CD4-positive, alpha-beta memory T cell (primary cell): ENCODE data around the gene RAB3A. TPM values are rescaled to one million over a fixed set of nuclear protein-coding genes. Genes with fewer than 3 reads are reported as not detected.

Source experiments
- CTCF ChIA-PET: fragments of 350-600 bp; sonication (Branson Sonifier 250); formaldehyde crosslinking; loops from one replicate; lab custom pipeline; 2021; ENCODE audit warnings: inconsistent platforms; ENCODE audit not compliant: partially characterized antibody; lab: Charles Lee
- POLR2A ChIA-PET: fragments of 350-600 bp; sonication (Branson Sonifier 250); formaldehyde crosslinking; loops from one replicate; lab custom pipeline; 2021; ENCODE audit not compliant: partially characterized antibody; lab: Charles Lee
- DNase-seq, 5 donors: peaks; one replicate each; pipeline versions ENCODE4 v3.0.0 to v3.0.0-alpha.2; 2020 to 2022; ENCODE audit warnings: mixed read lengths in 1 of 5
- H3K27ac ChIP-seq: one replicate; pipeline ENCODE4 v1.7.0; 2013; ENCODE audit warnings: low read depth, low read length
- H3K27me3 ChIP-seq: 2 replicates; pipeline ENCODE4 v1.7.0; 2013; ENCODE audit warnings: mild to moderate bottlenecking, low read length, moderate library complexity; ENCODE audit not compliant: insufficient read depth
- H3K36me3 ChIP-seq: 2 replicates; pipeline ENCODE4 v1.7.0; 2013; ENCODE audit warnings: mild to moderate bottlenecking, low read length, moderate library complexity; ENCODE audit not compliant: insufficient read depth
- H3K4me1 ChIP-seq: 2 replicates; pipeline ENCODE4 v1.7.0; 2013; ENCODE audit warnings: mild to moderate bottlenecking, low read length, moderate library complexity; ENCODE audit not compliant: insufficient read depth
- H3K4me3 ChIP-seq, 2 donors: one replicate each; pipeline ENCODE4 v1.7.0; 2013; ENCODE audit warnings: low read length in 2 of 2, mild to moderate bottlenecking in 1 of 2
- H3K9me3 ChIP-seq, 2 donors: one replicate each; pipeline ENCODE4 v1.7.0; 2013; ENCODE audit warnings: low read length in 2 of 2, control low read depth in 1 of 2; ENCODE audit not compliant: control insufficient read depth in 1 of 2
- H3K27ac Mint-ChIP-seq, 7 donors: one replicate each; pipeline ENCODE4 v1.8.0; 2020 to 2021; ENCODE audit warnings: mixed read lengths in 7 of 7, mild to moderate bottlenecking in 6 of 7, inconsistent platforms in 3 of 7, moderate library complexity in 3 of 7
- H3K27me3 Mint-ChIP-seq, 2 donors: one replicate each; pipeline ENCODE4 v1.8.0; 2020 to 2021; ENCODE audit warnings: mixed read lengths in 2 of 2
- H3K36me3 Mint-ChIP-seq, 2 donors: one replicate each; pipeline ENCODE4 v1.8.0; 2020 to 2021; ENCODE audit warnings: mixed read lengths in 2 of 2, inconsistent platforms in 1 of 2, mild to moderate bottlenecking in 1 of 2
- H3K4me1 Mint-ChIP-seq, 4 donors: one replicate each; pipeline ENCODE4 v1.8.0; 2020 to 2021; ENCODE audit warnings: mixed read lengths in 4 of 4, mild to moderate bottlenecking in 1 of 4
- H3K4me3 Mint-ChIP-seq, 8 donors: one replicate each; pipeline ENCODE4 v1.8.0; 2020 to 2021; ENCODE audit warnings: mixed read lengths in 8 of 8, mild to moderate bottlenecking in 7 of 8, moderate library complexity in 6 of 8, inconsistent platforms in 3 of 8
- H3K9me3 Mint-ChIP-seq, 8 donors: one replicate each; pipeline ENCODE4 v1.8.0; 2020 to 2021; ENCODE audit warnings: mixed read lengths in 8 of 8, mild to moderate bottlenecking in 5 of 8, inconsistent platforms in 3 of 8, moderate library complexity in 1 of 8
- intact Hi-C: fragments of 100-400 bp; cut with micrococcal nuclease; formaldehyde crosslinking; loops from one replicate; pipeline ENCODE4 v1.15.1; 2023
- polyA plus RNA-seq, 2 donors: library from polyadenylated mRNA; unstranded; fragments of 300-500 nt; fragmentation: Illumina TruSeq; gene quantifications; one replicate each; pipeline ENCODE4 v1.2.3, GENCODE V29; 2021
- total RNA-seq, 2 experiments: library from RNA; stranded (reverse); gene quantifications; one replicate each; pipeline ENCODE4 v1.2.3, GENCODE V29; 2021

RAB3A gene
- total and polyA plus RNA-seq, 4 experiments from 2014 or later: 0.59 to 4.8 (median 2.9) TPM

- CTCF ChIA-PET: interaction anchor here (2.4 kb wide), 1 partner anchor 16 kb away, joined by 6 read pairs; no protein-coding TSS in a partner anchor
Measured at GRCh38 chr19:18229915-18230314, 26.1 kb upstream of the RAB3A start.

GRCh38 chr19:18229474-18229873 lies 25.6 kb upstream of the RAB3A start:
- no peaks in the 10 kb centered on the region for H3K9me3 ChIP-seq
- H3K27ac ChIP-seq: no peak overlapping the region
- H3K4me1 ChIP-seq: peaks cover 19% of the 10 kb centered on the region
- H3K27me3 ChIP-seq: peaks cover 47% of the 10 kb centered on the region
- H3K4me1 Mint-ChIP-seq: peaks cover 6 to 25% (median 15%) of the 10 kb centered on the region in 4 donors
- DNase-seq: no peak
- POLR2A ChIA-PET: no interaction called here
- CTCF ChIA-PET: no interaction called here
- peaks cover 0 to 11% (median 6%) of the 10 kb centered on the region in 8 donors for H3K9me3 Mint-ChIP-seq
- intact Hi-C loops: no loop called here
- no peak overlapping the region for H3K27ac Mint-ChIP-seq
- H3K27me3 Mint-ChIP-seq: peaks cover 57 to 60% of the 10 kb centered on the region in 2 donors
- H3K36me3 Mint-ChIP-seq: peaks cover 0 to 4% of the 10 kb centered on the region in 2 donors
- no peak overlapping the region for H3K4me3 ChIP-seq
- H3K4me3 Mint-ChIP-seq: peak overlapping the region in 1 of 8 donors; percentile 20
- no peaks in the 10 kb centered on the region for H3K36me3 ChIP-seq

More at GRCh38 chr19:18229915-18230314, 26.1 kb upstream of the RAB3A start:
- Histone ChIP-seq H3K4me3 (no peak overlapping the region), H3K4me1 (peaks cover 15% of the 10 kb centered on the region), H3K36me3 (no peaks in the 10 kb centered on the region), H3K27me3 (peaks cover 48% of the 10 kb centered on the region), H3K9me3 (no peaks in the 10 kb centered on the region), H3K27ac (no peak overlapping the region)
- peaks cover 0 to 11% (median 6%) of the 10 kb centered on the region in 8 donors for H3K9me3 Mint-ChIP-seq
- no peak overlapping the region for H3K4me3 Mint-ChIP-seq
- DNase-seq: no peak
- H3K36me3 Mint-ChIP-seq: peaks cover 0 to 4% of the 10 kb centered on the region in 2 donors
- POLR2A ChIA-PET: no interaction called here
- no peak overlapping the region for H3K27ac Mint-ChIP-seq
- intact Hi-C loops: no loop called here
- H3K27me3 Mint-ChIP-seq: peaks cover 57 to 58% of the 10 kb centered on the region in 2 donors
- peaks cover 2 to 21% (median 12%) of the 10 kb centered on the region in 4 donors for H3K4me1 Mint-ChIP-seq

GRCh38 chr19:18227781-18228271 lies 24.0 kb upstream of the RAB3A start:
- H3K27me3 ChIP-seq: peaks cover 32% of the 10 kb centered on the region
- H3K4me3 Mint-ChIP-seq: no peak overlapping the region
- POLR2A ChIA-PET: no interaction called here
- peaks cover 10 to 29% (median 20%) of the 10 kb centered on the region in 4 donors for H3K4me1 Mint-ChIP-seq
- peaks cover 0 to 5% (median 1%) of the 10 kb centered on the region in 8 donors for H3K9me3 Mint-ChIP-seq
- intact Hi-C loops: no loop called here
- no peak overlapping the region for H3K27ac ChIP-seq
- H3K27me3 Mint-ChIP-seq: peaks cover 54 to 58% of the 10 kb centered on the region in 2 donors
- H3K9me3 ChIP-seq: no peaks in the 10 kb centered on the region
- H3K36me3 Mint-ChIP-seq: peaks cover 0 to 4% of the 10 kb centered on the region in 2 donors
- no peak for DNase-seq
- H3K4me3 ChIP-seq: no peak overlapping the region
- CTCF ChIA-PET: no interaction called here
- H3K4me1 ChIP-seq: peaks cover 26% of the 10 kb centered on the region
- no peaks in the 10 kb centered on the region for H3K36me3 ChIP-seq
- no peak overlapping the region for H3K27ac Mint-ChIP-seq

- peaks cover 0 to 2% (median 0%) of the 10 kb centered on the region in 8 donors for H3K9me3 Mint-ChIP-seq
- peak overlapping the region in 2 of 8 donors; percentile 32 to 35 for H3K4me3 Mint-ChIP-seq
- intact Hi-C loops: no loop called here
- H3K27ac Mint-ChIP-seq: no peak overlapping the region
- Histone ChIP-seq H3K4me1 (peaks cover 26% of the 10 kb centered on the region), H3K27ac (no peak overlapping the region), H3K27me3 (peaks cover 32% of the 10 kb centered on the region), H3K36me3 (no peaks in the 10 kb centered on the region), H3K9me3 (no peaks in the 10 kb centered on the region), H3K4me3 (no peak overlapping the region)
- ChIA-PET CTCF (interaction anchor here (1.2 kb wide), 1 partner anchor 185 kb away, joined by 3 read pairs; no protein-coding TSS in a partner anchor), POLR2A (no interaction called here)
- DNase-seq: no peak
- H3K4me1 Mint-ChIP-seq: peaks cover 10 to 27% (median 18%) of the 10 kb centered on the region in 4 donors
- H3K27me3 Mint-ChIP-seq: peaks cover 49 to 54% of the 10 kb centered on the region in 2 donors
- H3K36me3 Mint-ChIP-seq: peaks cover 0 to 4% of the 10 kb centered on the region in 2 donors
Measured at GRCh38 chr19:18226956-18227780, 23.3 kb upstream of the RAB3A start.

GRCh38 chr19:18225702-18226468 lies 22.0 kb upstream of the RAB3A start, which contains the start of gene PDE4C:
PDE4C (minus strand) TSS chr19:18226438; CDS start chr19:18226415, 23 bp downstream.
- no peaks in the 10 kb centered on the region for H3K36me3 ChIP-seq
- Mint-ChIP-seq H3K4me1 (peaks cover 10 to 30% (median 19%) of the 10 kb centered on the region in 4 donors), H3K27ac (no peak within 1 kb of the TSS), H3K27me3 (peaks cover 47 to 57% of the 10 kb centered on the region in 2 donors), H3K9me3 (peaks cover 0 to 2% (median 0%) of the 10 kb centered on the region in 8 donors), H3K4me3 (peak within 1 kb of the TSS in 4 of 8 donors; percentile 32 to 91 (median 90)), H3K36me3 (peaks cover 0 to 4% of the 10 kb centered on the region in 2 donors)
- peaks cover 26% of the 10 kb centered on the region for H3K27me3 ChIP-seq
- H3K9me3 ChIP-seq: no peaks in the 10 kb centered on the region
- peaks cover 26% of the 10 kb centered on the region for H3K4me1 ChIP-seq
- H3K4me3 ChIP-seq: no peak within 1 kb of the TSS
- intact Hi-C loops: loop anchor here (2.0 kb wide), 1 partner anchor 73 kb away; the partner anchor contains the start of gene PIK3R2
- no peak within 1 kb of the TSS for H3K27ac ChIP-seq
- ChIA-PET POLR2A (no interaction called here), CTCF (interaction anchor here (1.2 kb wide), 1 partner anchor 186 kb away, joined by 3 read pairs; no protein-coding TSS in a partner anchor)
- no peak for DNase-seq

- Mint-ChIP-seq H3K4me1 (peaks cover 10 to 30% (median 19%) of the 10 kb centered on the region in 4 donors), H3K9me3 (peaks cover 0 to 2% (median 0%) of the 10 kb centered on the region in 8 donors), H3K27ac (no peak overlapping the region), H3K36me3 (no peaks in the 10 kb centered on the region), H3K4me3 (peak overlapping the region in 3 of 8 donors; percentile 89 to 91 (median 90)), H3K27me3 (peaks cover 47 to 55% of the 10 kb centered on the region in 2 donors)
- ChIA-PET POLR2A (interaction anchor here (2.6 kb wide), 1 partner anchor 56 kb away, joined by 10 read pairs; the partner anchor contains the start of gene JUND), CTCF (no interaction called here)
- H3K4me3 ChIP-seq: no peak overlapping the region
- intact Hi-C loops: loop anchor here (2.0 kb wide), 1 partner anchor 73 kb away; the partner anchor contains the start of gene PIK3R2
- H3K9me3 ChIP-seq: no peaks in the 10 kb centered on the region
- H3K36me3 ChIP-seq: no peaks in the 10 kb centered on the region
- H3K27ac ChIP-seq: no peak overlapping the region
- peaks cover 26% of the 10 kb centered on the region for H3K4me1 ChIP-seq
- DNase-seq: no peak
- H3K27me3 ChIP-seq: peaks cover 26% of the 10 kb centered on the region
Measured at GRCh38 chr19:18225355-18225701, 21.5 kb upstream of the RAB3A start.
